Heart left ventricle (tissue), 16 donors: Measurements from ENCODE around the gene FYN. TPM values are rescaled to one million over a fixed set of nuclear protein-coding genes. Genes with fewer than 3 reads are reported as not detected.
A peak's percentile ranks its signal among the peaks of the same experiment; 100 is the strongest.

Experiments used
- ATAC-seq, 4 donors: fragments of 200-7000 bp; cut with Tn5 transposase; one replicate each; pipeline ENCODE4 v1.9.1; 2020 to 2022; ENCODE audit warnings: moderate library complexity in 4 of 4, mild to moderate bottlenecking in 3 of 4, moderate number of reproducible peaks in 1 of 4
- DNase-seq, 5 donors: peaks; one replicate each; pipeline ENCODE4 v3.0.0-alpha.2; 2020
- H3K27ac ChIP-seq, 12 donors: fragments of 200-600 bp; sonication (generic) in 4 of 12; one replicate each; pipeline versions ENCODE4 v1.5.0 to v1.8.0; 2016 to 2022; ENCODE audit warnings: mild to moderate bottlenecking in 2 of 12
- H3K27me3 ChIP-seq, 9 donors: fragments of 200-600 bp; sonication (generic) in 2 of 9; one replicate each; pipeline versions ENCODE4 v1.5.1 to v1.8.0; 2016 to 2022; ENCODE audit warnings: mild to moderate bottlenecking in 3 of 9
- H3K36me3 ChIP-seq, 9 donors: fragments of 200-600 bp; sonication (generic) in 2 of 9; one replicate each; pipeline versions ENCODE4 v1.5.0 to v1.8.0; 2018 to 2022; ENCODE audit warnings: mild to moderate bottlenecking in 2 of 9
- H3K4me1 ChIP-seq, 12 donors: fragments of 200-600 bp; sonication (generic) in 4 of 12; one replicate each; pipeline versions ENCODE4 v1.5.0 to v1.8.0; 2016 to 2022; ENCODE audit warnings: mild to moderate bottlenecking in 3 of 12
- H3K4me3 ChIP-seq, 12 donors: fragments of 200-600 bp; sonication (generic) in 4 of 12; one replicate each; pipeline versions ENCODE4 v1.5.0 to v1.8.0; 2017 to 2022; ENCODE audit warnings: mild to moderate bottlenecking in 9 of 12, moderate library complexity in 4 of 12
- H3K9me3 ChIP-seq, 12 donors: fragments of 200-600 bp; sonication (generic) in 4 of 12; one replicate each; pipeline versions ENCODE4 v1.5.0 to v1.8.0; 2016 to 2022; ENCODE audit warnings: mild to moderate bottlenecking in 1 of 12
- POLR2A ChIP-seq, 2 donors: fragments of 450-650 bp; IDR thresholded peaks; one replicate each; pipeline ENCODE4 v1.6.1; 2017; ENCODE audit warnings: antibody characterized with exemption in 2 of 2, mild to moderate bottlenecking in 2 of 2, moderate library complexity in 2 of 2
- WGBS, 4 donors: extraction: QIAGEN DNeasy Blood & Tissue Kit in 2 of 4; methylation state at CpG; one replicate each; pipeline versions ENCODE4 v1.1.5 to v1.1.7; 2013 to 2018; 5-methylcytosine and 5-hydroxymethylcytosine counted together
- intact Hi-C, 10 donors: fragments of 100-400 bp; cut with DNase I; formaldehyde crosslinking; loops; one replicate each; pipeline versions ENCODE4 v1.11.1 to v1.14.2; 2022
- polyA plus RNA-seq, 2 donors: library from polyadenylated mRNA; stranded (reverse); fragments of 200-250 nt; gene quantifications; one replicate each; pipeline ENCODE4 v1.2.3, GENCODE V29; 2013
- total RNA-seq, 9 donors: library from RNA; depleted of rRNA in 2 of 9; stranded (reverse); fragments of >200 nt in 2 of 9; fragmentation: NEBNext Ultra II Directional in 3 of 9; extraction: Animal tissue kit (Norgen Biotek cat#: 25700) in 3 of 9; gene quantifications; one replicate each; pipeline versions ENCODE4 v1.1.0 to v1.2.4, GENCODE V29; 2016 to 2023
- TF ChIP-seq, protein P1 (sequence below), 12 donors: fragments of 200-600 bp; sonication (generic) in 4 of 12; IDR thresholded peaks; one replicate each; pipeline versions ENCODE4 v1.5.0 to v1.8.0; 2018 to 2022; ENCODE audit warnings: antibody characterized with exemption in 12 of 12, mild to moderate bottlenecking in 5 of 12
- donor health status: ischemic (EF 13 %, LVEDD 7.1; RV severe dilation, severe dysfunction).
- donor health status: healthy with polysubstance abuse.
- donor health status: DM: no; HTN: yes; CAD: no.
- donor health status: DM: no; HTN: no; CAD: no.
- donor health status: ischemic (EF 25% LVEDD 6.9; RV normal size, moderate dysfunction).
- donor health status: ischemic (EF 25% LVEDD 5.7; RV mildly dilated, moderate dysfunction).
- donor health status: healthy.
- donor health status: DM: yes; HTN: yes; CAD: no.
- donor health status: ischemic (EF 35%, LVEDD 5.7; RV mildly dilated, moderate dysfunction).
- donor health status: nonischemic (EF 11% LVEDD 7.7; RV severe dilation, severe dysfunction).
- donor health status: DM: yes; HTN: yes; CAD: no.
- donor health status: PGD.
- donor health status: ischemic (EF 29% LVEDD 5.4; RV normal size, mild dysfunction).
- donor health status: nonischemic (EF 23%, LVEDD 6.1; RV moderate dilation, normal function).

Gene FYN
- total and polyA plus RNA-seq, 11 donors = 14.7 to 72.4 (median 52.3) TPM

DNA sequence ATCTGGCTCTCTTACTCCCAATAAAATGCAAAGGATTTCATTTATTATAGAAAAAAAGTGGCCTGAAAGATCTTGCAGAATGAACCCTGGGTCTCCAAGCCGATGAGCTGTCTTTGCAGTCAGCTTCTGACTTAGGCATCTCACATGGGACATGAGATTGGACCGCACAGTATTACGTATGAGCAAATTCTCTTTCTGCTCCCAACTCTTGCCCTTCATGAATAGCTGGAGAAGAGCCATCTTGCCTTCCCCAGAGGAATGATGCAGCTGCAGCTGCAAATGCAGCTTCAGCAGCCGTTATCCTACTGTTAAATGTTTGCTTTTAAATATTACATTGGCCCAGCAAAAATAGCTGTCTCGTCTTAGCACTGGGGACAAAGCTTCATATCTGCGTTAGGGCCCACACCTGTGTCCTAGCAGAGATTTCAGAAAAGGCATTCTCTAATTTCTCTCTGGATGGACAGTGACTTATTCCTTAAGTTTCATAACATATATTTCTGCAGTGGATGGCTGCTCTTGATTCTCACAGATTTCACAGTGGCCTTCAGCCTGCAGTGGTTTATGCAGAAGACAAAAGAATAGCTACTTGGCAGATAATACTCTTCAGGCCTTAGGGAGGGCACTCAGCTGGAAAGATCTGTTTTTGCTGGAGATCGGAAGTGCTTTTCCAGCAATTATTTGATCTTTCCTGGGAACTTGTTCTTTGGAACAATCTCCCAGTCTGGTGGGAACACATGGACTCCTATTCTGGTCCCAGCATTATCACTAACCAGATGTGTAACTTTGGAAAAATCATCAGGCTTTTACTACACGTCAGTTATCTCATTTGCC is 129.2 kb downstream of the FYN start:
- peak overlapping the region; percentile 24 to 80 (median 68) for H3K27ac ChIP-seq
- no peaks in the 10 kb centered on the region for H3K27me3 ChIP-seq
- DNase-seq = peak in 4 of 5 donors; percentile 70 to 85 (median 80)
- WGBS, 4 donors = 38 to 52% (median 42%) methylated on average over 8 of the region's 8 CpGs
- H3K36me3 ChIP-seq = peaks cover 0 to 4% (median 0%) of the 10 kb centered on the region in 9 donors
- H3K4me1 ChIP-seq = peaks cover 16 to 89% (median 65%) of the 10 kb centered on the region in 12 donors
- TF ChIP-seq, protein P1, sequence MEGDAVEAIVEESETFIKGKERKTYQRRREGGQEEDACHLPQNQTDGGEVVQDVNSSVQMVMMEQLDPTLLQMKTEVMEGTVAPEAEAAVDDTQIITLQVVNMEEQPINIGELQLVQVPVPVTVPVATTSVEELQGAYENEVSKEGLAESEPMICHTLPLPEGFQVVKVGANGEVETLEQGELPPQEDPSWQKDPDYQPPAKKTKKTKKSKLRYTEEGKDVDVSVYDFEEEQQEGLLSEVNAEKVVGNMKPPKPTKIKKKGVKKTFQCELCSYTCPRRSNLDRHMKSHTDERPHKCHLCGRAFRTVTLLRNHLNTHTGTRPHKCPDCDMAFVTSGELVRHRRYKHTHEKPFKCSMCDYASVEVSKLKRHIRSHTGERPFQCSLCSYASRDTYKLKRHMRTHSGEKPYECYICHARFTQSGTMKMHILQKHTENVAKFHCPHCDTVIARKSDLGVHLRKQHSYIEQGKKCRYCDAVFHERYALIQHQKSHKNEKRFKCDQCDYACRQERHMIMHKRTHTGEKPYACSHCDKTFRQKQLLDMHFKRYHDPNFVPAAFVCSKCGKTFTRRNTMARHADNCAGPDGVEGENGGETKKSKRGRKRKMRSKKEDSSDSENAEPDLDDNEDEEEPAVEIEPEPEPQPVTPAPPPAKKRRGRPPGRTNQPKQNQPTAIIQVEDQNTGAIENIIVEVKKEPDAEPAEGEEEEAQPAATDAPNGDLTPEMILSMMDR (IDR thresholded peaks at IDR 0.05) = no peak
- TF ChIP-seq POLR2A (IDR thresholded peaks at IDR 0.05) = no peak
- no peaks in the 10 kb centered on the region for H3K9me3 ChIP-seq
- intact Hi-C loops = loop anchor here in 1 of 10 donors (10.0 kb wide), 1 partner anchor 131 kb away; the partner anchor contains the start of gene FYN
- no peak overlapping the region for H3K4me3 ChIP-seq
- ATAC-seq = peak; percentile 69 to 90 (median 87)

DNA sequence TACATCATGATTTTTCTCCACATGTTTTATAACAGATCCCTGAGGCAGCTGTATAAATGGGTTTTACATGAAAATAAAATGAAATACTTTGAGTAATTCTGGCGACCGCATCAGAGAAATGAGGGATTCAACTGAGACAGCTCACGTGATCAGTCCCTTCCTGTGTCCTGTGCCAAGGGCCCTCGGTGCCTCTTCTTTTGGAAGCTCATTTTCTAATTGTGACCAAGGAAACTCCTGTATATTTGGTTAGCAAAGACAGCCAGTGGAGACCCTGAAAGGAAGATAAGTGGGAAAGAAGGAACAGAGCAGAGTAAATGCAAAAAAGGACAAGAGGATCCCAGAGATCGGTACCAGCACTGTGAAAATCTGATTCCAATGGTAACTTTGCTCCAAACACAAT is 129.9 kb downstream of the FYN start:
- no peaks in the 10 kb centered on the region for H3K9me3 ChIP-seq
- H3K4me1 ChIP-seq = peaks cover 16 to 88% (median 66%) of the 10 kb centered on the region in 12 donors
- TF ChIP-seq, protein P1 (IDR thresholded peaks at IDR 0.05) = no peak
- no peak for TF ChIP-seq POLR2A (IDR thresholded peaks at IDR 0.05)
- no peaks in the 10 kb centered on the region for H3K27me3 ChIP-seq
- ATAC-seq (peak in 1 of 4 donors; percentile 24), DNase-seq (no peak)
- no peak overlapping the region for H3K4me3 ChIP-seq
- H3K36me3 ChIP-seq = peaks cover 0 to 4% (median 0%) of the 10 kb centered on the region in 9 donors
- H3K27ac ChIP-seq = peak overlapping the region in 11 of 12 donors; percentile 39 to 80 (median 68)
- WGBS, 4 donors = 45 to 56% (median 52%) methylated on average over 5 of the region's 5 CpGs
- intact Hi-C loops = loop anchor here in 1 of 10 donors (10.0 kb wide), 1 partner anchor 131 kb away; the partner anchor contains the start of gene FYN

DNA sequence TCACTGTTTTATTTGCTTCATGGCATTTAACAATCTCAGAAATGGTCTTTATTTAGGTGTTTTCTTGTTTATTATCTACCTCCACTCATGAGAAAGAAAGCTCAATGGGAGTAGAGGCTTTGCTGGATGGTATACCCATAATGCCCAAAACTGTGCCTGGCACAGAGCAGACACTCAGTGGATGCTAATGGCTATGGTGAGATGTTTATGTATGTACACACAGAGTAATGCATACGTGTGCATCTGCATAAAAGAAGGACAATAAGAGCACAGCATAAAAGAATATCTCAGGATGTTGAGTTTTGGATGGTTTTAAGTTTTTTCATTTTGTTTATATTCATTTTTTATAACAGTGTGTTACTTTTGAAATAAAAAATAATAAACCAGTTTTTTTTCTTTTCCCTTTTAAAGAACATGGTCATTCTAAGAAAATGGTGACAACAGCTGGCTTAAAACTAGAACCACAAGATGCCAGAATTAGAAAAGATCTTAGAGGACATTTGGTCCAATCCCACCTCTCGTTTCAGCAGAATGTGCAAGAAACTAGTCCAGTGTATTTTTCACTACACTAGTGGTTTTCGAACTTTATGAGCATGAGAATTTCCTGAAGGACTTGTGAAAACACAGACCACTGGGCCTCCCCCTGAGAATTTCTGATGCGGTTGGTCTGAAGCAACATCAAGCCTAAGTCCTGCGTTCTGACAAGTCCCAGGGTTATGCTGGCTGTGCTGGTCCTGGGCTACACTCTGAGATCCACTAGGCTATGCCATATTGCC is 131.9 kb downstream of the FYN start:
- 80 to 87% (median 82%) methylated on average over 5 of the region's 5 CpGs for WGBS, 4 donors
- TF ChIP-seq, protein P1 (IDR thresholded peaks at IDR 0.05) = no peak
- no peak for TF ChIP-seq POLR2A (IDR thresholded peaks at IDR 0.05)
- H3K4me1 ChIP-seq = peaks cover 6 to 88% (median 47%) of the 10 kb centered on the region in 12 donors
- ATAC-seq (no peak), DNase-seq (no peak)
- intact Hi-C loops = loop anchor here in 1 of 10 donors (10.0 kb wide), 1 partner anchor 133 kb away; the partner anchor contains the start of gene FYN
- H3K36me3 ChIP-seq = peaks cover 0 to 4% (median 0%) of the 10 kb centered on the region in 9 donors
- peak overlapping the region in 8 of 12 donors; percentile 12 to 76 (median 50) for H3K27ac ChIP-seq
- H3K27me3 ChIP-seq = no peaks in the 10 kb centered on the region
- no peaks in the 10 kb centered on the region for H3K9me3 ChIP-seq
- no peak overlapping the region for H3K4me3 ChIP-seq
